Measurements from ENCODE around the gene RGS7.

GRCh38 chr1:240763771-240764170, 593.2 kb downstream of the RGS7 start:
- TF ChIP-seq CTCF (conservative IDR thresholded peaks at IDR 0.05; ENCODE audit: low read depth, low read length) (no peak), RAD21 (IDR thresholded peaks at IDR 0.05; ENCODE audit: low read length) (no peak), POLR2A (IDR thresholded peaks at IDR 0.05; ENCODE audit: low read depth, low read length) (no peak)

All from IMR-90 (cell line).